ENCODE data around the gene FLRT2.

- TF ChIP-seq, protein P1, sequence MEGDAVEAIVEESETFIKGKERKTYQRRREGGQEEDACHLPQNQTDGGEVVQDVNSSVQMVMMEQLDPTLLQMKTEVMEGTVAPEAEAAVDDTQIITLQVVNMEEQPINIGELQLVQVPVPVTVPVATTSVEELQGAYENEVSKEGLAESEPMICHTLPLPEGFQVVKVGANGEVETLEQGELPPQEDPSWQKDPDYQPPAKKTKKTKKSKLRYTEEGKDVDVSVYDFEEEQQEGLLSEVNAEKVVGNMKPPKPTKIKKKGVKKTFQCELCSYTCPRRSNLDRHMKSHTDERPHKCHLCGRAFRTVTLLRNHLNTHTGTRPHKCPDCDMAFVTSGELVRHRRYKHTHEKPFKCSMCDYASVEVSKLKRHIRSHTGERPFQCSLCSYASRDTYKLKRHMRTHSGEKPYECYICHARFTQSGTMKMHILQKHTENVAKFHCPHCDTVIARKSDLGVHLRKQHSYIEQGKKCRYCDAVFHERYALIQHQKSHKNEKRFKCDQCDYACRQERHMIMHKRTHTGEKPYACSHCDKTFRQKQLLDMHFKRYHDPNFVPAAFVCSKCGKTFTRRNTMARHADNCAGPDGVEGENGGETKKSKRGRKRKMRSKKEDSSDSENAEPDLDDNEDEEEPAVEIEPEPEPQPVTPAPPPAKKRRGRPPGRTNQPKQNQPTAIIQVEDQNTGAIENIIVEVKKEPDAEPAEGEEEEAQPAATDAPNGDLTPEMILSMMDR (conservative IDR thresholded peaks at IDR 0.05) = no peak
- no peak for TF ChIP-seq ZFX (IDR thresholded peaks at IDR 0.05)
Observed at GRCh38 chr14:85604714-85605113, 74.8 kb downstream of the FLRT2 start.

All from C4-2B (cell line).